Sigmoid colon (tissue), 4 donors: ENCODE measurements around the gene TOP3A.

Experiments used
- EP300 ChIP-seq, 4 donors: sonication (generic); formaldehyde crosslinking; IDR thresholded peaks; one replicate each; pipeline ENCODE4 v1.6.1; 2017; ENCODE audit warnings: antibody characterized with exemption in 4 of 4
- POLR2A ChIP-seq, 2 donors: fragments of 450-650 bp; IDR thresholded peaks; one replicate each; pipeline ENCODE4 v1.6.1; 2016; ENCODE audit warnings: antibody characterized with exemption in 2 of 2, mild to moderate bottlenecking in 2 of 2, moderate library complexity in 2 of 2
- TF ChIP-seq, protein P1 (sequence below), 4 experiments: fragments of 450-650 bp in 3 of 4; fragments of 200-600 bp in 1 of 4; IDR thresholded peaks; one replicate each; pipeline ENCODE4 v1.5.1; 2016 to 2019; ENCODE audit warnings: antibody characterized with exemption in 4 of 4, mild to moderate bottlenecking in 3 of 4, moderate library complexity in 2 of 4

DNA sequence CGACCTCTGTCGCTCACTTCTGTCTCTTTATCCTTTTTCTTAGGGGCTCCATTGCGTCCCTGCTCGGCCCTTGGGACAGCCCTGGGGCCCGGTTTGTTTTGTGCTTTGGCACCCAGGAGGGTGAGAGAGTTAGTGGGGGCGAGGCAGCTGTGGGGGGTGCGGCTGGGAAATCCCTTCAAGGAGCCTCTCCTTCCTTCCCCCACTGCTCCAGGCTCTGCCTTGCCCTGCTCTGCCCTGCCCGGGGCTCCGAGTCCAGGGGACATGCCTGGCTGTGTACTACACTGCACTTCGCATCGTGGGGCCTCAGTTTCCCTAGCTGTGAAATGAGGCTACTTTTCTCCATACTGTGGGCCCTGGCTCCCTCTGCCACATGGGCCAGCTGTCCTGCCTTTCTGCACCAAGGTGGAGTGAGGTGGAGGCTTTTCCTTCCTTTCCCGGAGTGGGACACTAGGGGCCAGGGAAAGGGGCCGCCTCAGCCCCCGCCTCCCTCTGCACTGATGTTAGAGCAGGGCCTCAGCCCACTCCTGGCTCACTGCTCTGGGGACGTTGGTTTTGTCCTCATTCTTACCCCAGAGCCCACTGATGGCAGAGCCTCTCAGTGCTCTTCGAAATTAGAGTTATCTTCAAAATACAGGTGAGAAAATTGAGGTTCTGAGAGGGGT, 88.4 kb downstream of the TOP3A start:
- TF ChIP-seq, protein P1, sequence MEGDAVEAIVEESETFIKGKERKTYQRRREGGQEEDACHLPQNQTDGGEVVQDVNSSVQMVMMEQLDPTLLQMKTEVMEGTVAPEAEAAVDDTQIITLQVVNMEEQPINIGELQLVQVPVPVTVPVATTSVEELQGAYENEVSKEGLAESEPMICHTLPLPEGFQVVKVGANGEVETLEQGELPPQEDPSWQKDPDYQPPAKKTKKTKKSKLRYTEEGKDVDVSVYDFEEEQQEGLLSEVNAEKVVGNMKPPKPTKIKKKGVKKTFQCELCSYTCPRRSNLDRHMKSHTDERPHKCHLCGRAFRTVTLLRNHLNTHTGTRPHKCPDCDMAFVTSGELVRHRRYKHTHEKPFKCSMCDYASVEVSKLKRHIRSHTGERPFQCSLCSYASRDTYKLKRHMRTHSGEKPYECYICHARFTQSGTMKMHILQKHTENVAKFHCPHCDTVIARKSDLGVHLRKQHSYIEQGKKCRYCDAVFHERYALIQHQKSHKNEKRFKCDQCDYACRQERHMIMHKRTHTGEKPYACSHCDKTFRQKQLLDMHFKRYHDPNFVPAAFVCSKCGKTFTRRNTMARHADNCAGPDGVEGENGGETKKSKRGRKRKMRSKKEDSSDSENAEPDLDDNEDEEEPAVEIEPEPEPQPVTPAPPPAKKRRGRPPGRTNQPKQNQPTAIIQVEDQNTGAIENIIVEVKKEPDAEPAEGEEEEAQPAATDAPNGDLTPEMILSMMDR (IDR thresholded peaks at IDR 0.05) = no peak
- no peak for TF ChIP-seq POLR2A (IDR thresholded peaks at IDR 0.05)
- TF ChIP-seq EP300 (IDR thresholded peaks at IDR 0.05) = no peak
